DMS114 treated with DMSO at 0.1 percent for 48 hours (cell line): ENCODE data around the gene SRGAP3.

Source experiments
- DNase-seq: peaks from one replicate; lab custom pipeline; 2025; ENCODE audit not compliant: unreplicated experiment; lab: John Stamatoyannopoulos, UW

SRGAP3 gene

GRCh38 chr3:9066775-9067174 is 182.7 kb downstream of the SRGAP3 start:
- DNase-seq: no peak

DNA sequence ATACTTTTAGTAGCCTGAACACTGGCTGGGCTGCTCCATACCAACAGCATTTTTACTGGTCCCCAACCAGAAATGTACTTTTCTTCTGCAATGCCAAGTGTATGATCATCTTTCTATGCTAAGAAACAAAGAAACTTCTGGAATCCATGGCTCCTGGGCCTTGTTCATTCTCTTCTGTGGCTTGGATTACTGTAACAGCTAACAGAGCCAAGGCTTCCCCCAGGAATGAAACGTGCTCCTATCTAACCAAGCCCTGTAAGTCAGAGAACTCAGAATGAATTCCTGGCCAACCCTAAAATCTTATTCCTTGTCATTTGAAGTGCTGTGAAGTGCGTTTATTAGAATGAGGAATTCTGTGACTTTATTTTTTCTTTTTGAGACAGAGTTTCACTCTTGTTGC is 183.3 kb downstream of the SRGAP3 start:
- no peak for DNase-seq

DNA sequence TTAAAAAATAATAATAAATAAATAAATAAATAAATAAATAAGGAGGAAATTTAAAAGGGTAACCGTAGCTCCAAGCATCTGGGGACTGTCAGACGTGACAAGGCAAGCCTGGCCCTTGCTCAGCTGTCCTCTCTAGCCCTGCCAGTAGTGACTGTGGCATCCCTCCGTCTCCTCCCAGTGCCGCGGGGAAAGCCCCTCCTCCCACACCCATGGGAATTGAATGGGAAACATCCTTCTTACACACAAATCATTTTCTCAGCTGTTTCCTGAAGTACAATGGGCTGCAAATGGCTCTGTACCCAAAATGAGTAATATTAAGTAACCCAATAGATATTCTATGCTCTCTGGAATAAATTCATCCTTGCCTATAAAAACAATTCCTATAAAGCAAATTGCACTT is 184.6 kb downstream of the SRGAP3 start:
- no peak for DNase-seq

- no peak for DNase-seq
Observed at GRCh38 chr3:9064251-9064650, 185.2 kb downstream of the SRGAP3 start.

- DNase-seq: no peak
Observed at GRCh38 chr3:9062570-9062969, 186.9 kb downstream of the SRGAP3 start.

DNA sequence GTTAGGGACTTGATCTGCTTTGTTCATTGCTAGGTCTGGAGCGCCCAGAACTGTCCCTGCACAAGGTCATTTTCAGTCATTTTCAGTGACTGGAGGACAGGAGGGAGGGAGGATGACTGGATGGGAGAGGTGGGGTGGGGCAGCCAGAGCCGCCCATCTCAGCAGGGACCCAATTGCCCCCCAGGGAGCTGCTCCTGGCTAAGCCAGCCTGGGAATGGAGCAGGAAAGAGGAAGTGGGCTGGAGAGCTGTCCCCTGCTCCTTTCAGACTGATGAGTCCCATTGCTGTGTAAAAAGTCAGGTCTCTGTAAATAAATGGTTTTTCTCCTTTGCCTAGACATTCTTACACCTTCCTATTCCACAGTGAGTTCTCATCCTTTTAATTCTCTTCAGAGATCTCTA is 187.8 kb downstream of the SRGAP3 start:
- no peak for DNase-seq

DNA sequence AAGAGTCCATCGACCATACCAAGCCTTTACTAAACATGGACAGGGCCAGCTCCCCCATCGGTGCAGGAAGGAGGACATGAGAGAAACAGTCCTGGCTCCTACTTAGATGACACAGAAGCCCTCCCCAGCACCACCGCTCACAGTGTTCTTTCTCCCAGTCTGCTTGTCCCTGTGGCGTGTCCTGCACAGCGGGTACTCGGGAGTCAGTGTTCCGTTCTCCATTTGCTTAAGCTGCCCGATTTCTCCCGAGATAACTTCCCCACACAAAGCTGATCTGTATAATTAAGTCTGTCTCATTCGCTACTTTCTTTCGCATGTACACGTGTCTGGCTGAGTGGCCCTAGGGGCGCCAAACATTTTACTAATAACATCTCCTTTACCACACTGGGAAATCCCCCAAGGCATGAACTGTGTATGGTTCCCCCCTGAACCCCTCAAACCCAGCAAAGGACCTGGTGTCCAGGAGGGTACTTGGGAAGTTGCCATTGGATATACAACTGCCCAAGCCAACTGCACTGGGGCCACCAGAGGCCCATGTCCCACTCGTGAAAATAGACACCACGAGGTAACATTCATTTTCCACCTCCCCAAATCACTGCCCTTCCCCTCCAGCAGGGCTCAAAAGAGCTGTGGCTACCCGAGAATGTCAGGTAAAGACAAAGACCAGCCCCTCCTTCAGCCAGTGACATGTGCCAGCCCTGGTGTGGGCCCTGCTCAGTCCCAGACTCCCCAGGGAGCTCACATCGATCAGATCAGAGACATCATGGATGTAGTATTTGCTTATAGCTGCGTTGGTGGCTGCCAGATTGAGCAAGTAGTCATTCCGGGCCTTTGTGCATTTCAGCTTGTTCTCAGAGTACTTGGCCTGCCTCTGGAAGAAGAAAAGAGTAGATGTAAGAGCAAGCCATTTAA is 189.7 kb downstream of the SRGAP3 start:
- no peak for DNase-seq

GRCh38 chr3:9056581-9056980 is 192.9 kb downstream of the SRGAP3 start:
- DNase-seq: no peak

DNA sequence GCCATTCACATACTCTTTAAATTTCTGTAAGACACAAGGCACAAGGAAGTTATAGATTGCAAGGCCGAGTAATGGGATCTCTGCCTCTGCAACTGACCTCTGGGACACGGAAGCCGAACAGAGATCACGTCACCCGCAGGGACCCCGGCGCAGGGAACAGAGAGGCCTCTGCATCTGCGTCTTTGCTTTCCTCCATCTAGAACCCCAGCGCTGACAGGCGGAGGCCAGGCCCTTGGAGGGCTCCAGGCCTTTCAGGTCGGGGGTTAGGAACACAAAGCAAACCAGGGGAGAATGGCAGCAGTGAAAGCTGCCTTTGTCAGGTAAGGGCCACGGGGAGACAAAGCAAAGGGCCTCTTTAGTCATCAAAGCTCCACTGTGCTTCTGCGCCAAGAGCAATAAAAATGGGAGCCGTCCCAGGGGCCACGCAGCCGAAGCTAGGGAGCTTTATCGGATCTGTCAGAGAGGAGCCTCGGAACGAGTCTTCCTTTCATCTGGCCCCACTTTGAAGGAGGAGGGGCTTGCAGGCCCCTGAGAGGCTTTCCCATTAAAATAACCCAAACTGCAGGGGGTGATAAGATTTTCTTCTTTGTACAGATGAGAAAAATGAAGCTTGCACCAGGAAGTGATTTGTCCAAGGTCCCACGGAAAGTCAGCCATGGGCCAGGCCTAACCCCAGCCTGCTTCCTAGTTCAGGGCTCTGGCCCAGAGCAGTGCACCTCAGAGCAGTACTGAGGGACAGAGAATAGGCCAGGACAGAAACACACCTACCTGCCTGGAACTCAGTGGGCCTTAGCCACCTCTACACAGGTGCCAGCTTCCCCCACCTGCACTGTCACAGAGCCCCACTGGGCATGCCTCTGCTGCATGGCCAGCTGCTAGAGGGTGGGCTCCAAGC is 201.7 kb downstream of the SRGAP3 start:
- DNase-seq: no peak

DNA sequence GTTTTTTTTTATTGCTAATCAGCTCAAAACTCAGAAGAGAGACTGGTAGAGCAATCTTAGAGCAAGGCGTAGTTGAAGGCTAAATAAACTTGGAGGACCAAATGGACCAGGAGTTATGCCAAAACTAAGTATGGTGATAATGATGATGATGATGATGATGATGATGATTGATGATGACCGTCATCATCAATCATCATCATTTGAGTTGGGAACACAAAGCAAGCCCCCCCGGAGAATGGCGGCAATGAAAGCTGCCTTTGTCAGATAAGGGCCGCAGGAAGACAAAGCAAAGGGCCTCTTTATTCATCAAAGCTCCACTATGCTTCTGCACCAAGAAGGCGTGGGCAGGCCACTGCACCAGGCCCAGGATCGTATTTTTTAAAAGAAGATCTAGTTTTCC is 204.1 kb downstream of the SRGAP3 start:
- DNase-seq: no peak

GRCh38 chr3:9043063-9043462 is 206.4 kb downstream of the SRGAP3 start:
- no peak for DNase-seq

DNA sequence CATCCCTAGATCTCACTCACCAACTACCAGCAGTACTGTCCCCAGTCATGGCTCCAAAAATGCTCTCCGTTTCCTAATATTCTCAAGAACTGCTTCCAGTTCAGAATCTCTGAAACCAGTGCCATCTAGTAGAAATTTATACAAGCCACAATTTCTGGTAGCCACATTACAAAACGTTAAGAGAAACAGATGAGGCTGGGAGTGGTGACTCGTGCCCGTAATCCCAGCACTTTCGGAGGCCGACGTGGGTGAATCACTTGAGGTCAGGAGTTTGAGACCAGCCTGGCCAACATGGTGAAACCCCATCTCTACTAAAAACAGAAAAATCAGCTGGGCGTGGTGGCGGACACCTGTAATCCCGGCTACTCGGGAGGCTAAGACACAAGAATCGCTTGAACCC is 207.8 kb downstream of the SRGAP3 start:
- DNase-seq: no peak

DNA sequence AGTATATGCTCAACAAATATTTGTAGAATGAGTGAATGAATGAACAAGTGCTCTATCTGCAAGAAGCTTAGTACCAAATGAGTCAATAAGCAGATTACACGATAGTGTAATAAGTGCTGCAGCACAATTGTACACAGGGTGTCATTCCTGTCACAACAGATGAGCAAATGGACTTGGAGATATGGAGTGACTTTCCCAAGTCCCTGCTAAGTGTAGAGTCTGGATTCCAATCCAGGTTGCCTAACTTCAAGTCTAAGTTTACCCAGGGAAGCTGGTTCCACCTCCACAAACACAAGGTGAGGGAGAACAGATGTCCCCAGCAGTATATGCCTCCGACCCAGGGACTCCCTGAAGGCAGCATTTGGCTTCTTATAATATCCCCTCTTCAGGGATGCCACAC is 208.4 kb downstream of the SRGAP3 start:
- no peak for DNase-seq

GRCh38 chr3:9037144-9037711 is 212.2 kb downstream of the SRGAP3 start:
- no peak for DNase-seq

DNA sequence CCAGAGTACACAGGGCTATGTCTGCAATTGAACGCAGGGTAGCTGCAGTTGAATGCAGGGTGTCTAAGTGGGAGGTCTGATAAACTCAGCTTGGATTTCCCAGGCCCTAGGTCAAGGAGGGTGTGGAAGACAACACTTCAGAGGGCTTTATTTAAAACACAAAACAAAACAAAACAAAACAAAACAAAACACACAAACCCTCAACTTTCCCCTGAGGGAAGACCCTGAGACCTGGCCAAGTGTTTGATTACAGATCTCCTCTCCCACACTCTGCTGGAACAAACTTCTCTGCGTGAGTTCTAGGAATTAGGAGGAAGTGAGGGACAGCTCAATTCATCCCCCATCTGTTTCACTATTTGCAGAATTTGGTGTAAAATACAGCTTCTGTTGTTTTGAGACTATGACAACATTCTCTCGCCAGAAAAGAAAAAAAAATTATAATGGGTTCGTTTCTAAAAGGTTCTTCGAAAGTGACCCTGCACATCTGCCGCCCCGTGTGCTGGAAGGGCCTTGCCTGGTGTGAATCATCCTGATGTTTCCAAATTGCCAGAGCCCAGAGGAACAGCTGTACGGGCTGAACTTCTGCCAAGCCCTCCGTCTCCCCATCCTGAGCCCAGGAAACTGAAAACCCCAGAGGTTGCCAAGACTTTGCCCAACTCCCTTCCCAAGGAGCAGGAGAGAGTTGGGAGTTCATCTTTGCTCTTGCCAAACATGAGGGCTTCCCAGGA is 212.9 kb downstream of the SRGAP3 start:
- no peak for DNase-seq

GRCh38 chr3:9035961-9036360 is 213.5 kb downstream of the SRGAP3 start:
- no peak for DNase-seq

- no peak for DNase-seq
Observed at GRCh38 chr3:9035473-9035872, 214.0 kb downstream of the SRGAP3 start.

GRCh38 chr3:9033867-9034266 is 215.6 kb downstream of the SRGAP3 start:
- DNase-seq: no peak

DNA sequence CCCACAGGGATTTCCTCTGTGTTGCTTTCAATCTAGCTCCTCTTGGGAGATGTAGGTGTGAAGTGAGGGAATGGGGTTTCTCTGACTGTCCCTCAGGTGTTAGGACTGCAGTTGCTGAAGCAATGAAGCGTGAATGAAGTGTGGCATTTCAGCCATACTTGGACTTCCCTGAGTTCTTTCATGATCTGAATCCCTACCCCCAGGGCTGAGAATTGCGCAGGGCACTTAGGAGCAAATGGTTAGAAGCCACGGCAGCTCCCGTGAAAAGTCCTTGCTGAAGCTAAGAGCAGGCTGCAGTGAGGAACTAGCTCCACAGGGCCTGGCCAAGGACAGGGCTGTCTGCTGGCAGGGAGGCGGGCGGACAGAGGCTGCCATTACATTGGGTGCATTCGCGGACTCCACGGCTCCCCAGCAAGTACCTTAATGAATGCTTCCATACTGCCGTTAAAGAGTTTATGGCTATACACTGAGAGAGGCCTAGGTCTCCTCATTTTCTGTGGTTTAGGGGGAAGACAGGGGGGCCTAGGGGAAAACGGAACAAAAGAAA is 217.1 kb downstream of the SRGAP3 start:
- DNase-seq: no peak

GRCh38 chr3:9030034-9030433 is 219.4 kb downstream of the SRGAP3 start:
- no peak for DNase-seq

DNA sequence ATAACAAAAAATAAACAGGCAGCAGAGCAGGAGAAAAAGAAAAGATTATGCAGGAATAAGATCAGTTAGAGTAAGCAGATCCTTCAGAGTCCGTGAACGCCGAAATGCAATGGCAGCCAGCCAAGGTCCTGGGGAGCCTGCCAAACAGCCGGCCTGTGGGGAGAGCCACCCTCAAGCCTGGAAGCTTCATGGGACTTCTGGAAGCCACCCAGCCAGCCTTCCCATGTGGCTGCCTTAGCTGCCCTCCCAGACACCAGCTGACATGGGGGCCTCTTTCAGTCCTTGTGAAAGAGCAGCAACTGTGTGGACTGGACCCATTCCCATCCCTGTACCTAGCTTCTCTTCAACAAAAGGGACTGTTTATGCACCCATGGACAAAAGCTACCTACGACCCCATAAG is 221.3 kb downstream of the SRGAP3 start:
- DNase-seq: no peak
